Esophagus (tissue), 2 donors: Measurements from ENCODE around the gene RER1. TPM values are rescaled to one million over a fixed set of nuclear protein-coding genes. Genes with fewer than 3 reads are reported as not detected.
A peak's percentile ranks its signal among the peaks of the same experiment; 100 is the strongest.

Experiments used
- H3K27ac ChIP-seq, 2 donors: one replicate each; pipeline ENCODE4 v1.5.1; 2013; ENCODE audit warnings: low read depth in 2 of 2, mild to moderate bottlenecking in 2 of 2, inconsistent platforms in 1 of 2, low read length in 1 of 2, moderate library complexity in 1 of 2
- H3K27me3 ChIP-seq, 2 donors: one replicate each; pipeline ENCODE4 v1.6.1; 2013; ENCODE audit warnings: low read length in 2 of 2, control low read depth in 1 of 2, mild to moderate bottlenecking in 1 of 2; ENCODE audit not compliant: insufficient read depth in 2 of 2, control insufficient read depth in 1 of 2
- H3K36me3 ChIP-seq, 2 donors: one replicate each; pipeline ENCODE4 v1.6.1; 2013; ENCODE audit warnings: low read length in 1 of 2; ENCODE audit not compliant: control insufficient read depth in 2 of 2, insufficient read depth in 2 of 2
- H3K4me1 ChIP-seq, 2 donors: one replicate each; pipeline ENCODE4 v1.6.1; 2013; ENCODE audit warnings: low read length in 1 of 2; ENCODE audit not compliant: control insufficient read depth in 2 of 2, insufficient read depth in 2 of 2
- H3K4me3 ChIP-seq, 2 donors: one replicate each; pipeline ENCODE4 v1.5.1; 2013; ENCODE audit warnings: low read length in 2 of 2, mild to moderate bottlenecking in 2 of 2, low read depth in 1 of 2, moderate library complexity in 1 of 2
- H3K9me3 ChIP-seq, 2 donors: one replicate each; pipeline ENCODE4 v1.6.1; 2013; ENCODE audit warnings: mild to moderate bottlenecking in 2 of 2, low read depth in 1 of 2, low read length in 1 of 2, moderate library complexity in 1 of 2; ENCODE audit not compliant: control insufficient read depth in 2 of 2, insufficient read depth in 1 of 2
- WGBS, 2 donors: extraction: QIAGEN DNeasy Blood & Tissue Kit; methylation state at CpG; one replicate each; pipeline ENCODE4 v1.1.7; 2013; 5-methylcytosine and 5-hydroxymethylcytosine counted together
- polyA plus RNA-seq, 2 donors: library from polyadenylated mRNA; stranded (reverse); fragments of 200-250 nt; gene quantifications; one replicate each; pipeline ENCODE4 v1.2.3, GENCODE V29; 2013
- donor health status: healthy with polysubstance abuse.
- donor health status: Bipolar disorder and iron deficiency.

RER1 gene
- polyA plus RNA-seq, 2 donors, result 85.8 to 116 TPM

- peaks cover 9 to 31% of the 10 kb centered on the region in 2 donors for H3K4me1 ChIP-seq
Measured at GRCh38 chr1:2391931-2392509, 379 bp downstream of the RER1 start.

GRCh38 chr1:2392686-2393085, 1.0 kb downstream of the RER1 start:
- Histone ChIP-seq H3K9me3 (no peaks in the 10 kb centered on the region), H3K27ac (peak overlapping the region in 1 of 2 donors; percentile 45), H3K4me3 (peak overlapping the region; percentile 73 to 81), H3K27me3 (no peaks in the 10 kb centered on the region), H3K4me1 (peaks cover 9 to 31% of the 10 kb centered on the region in 2 donors), H3K36me3 (peaks cover 5 to 27% of the 10 kb centered on the region in 2 donors)
- 40 to 48% methylated on average over 16 of the region's 16 CpGs for WGBS, 2 donors

More at GRCh38 chr1:2391931-2392509, 379 bp downstream of the RER1 start:
- no peaks in the 10 kb centered on the region for H3K9me3 ChIP-seq
- peaks cover 5 to 23% of the 10 kb centered on the region in 2 donors for H3K36me3 ChIP-seq
- H3K27me3 ChIP-seq, result no peaks in the 10 kb centered on the region
- H3K4me3 ChIP-seq, result peak overlapping the region; percentile 73 to 81
- WGBS, 2 donors, result 1 to 2% methylated on average over 52 to 62 of the region's 62 CpGs
- peak overlapping the region; percentile 87 for H3K27ac ChIP-seq

- peak overlapping the region in 1 of 2 donors; percentile 47 for H3K27ac ChIP-seq
- peak overlapping the region in 1 of 2 donors; percentile 2 for H3K4me3 ChIP-seq
- H3K36me3 ChIP-seq, result peaks cover 5 to 27% of the 10 kb centered on the region in 2 donors
- no peaks in the 10 kb centered on the region for H3K27me3 ChIP-seq
- H3K9me3 ChIP-seq, result no peaks in the 10 kb centered on the region
- peaks cover 9 to 31% of the 10 kb centered on the region in 2 donors for H3K4me1 ChIP-seq
- 55 to 64% methylated on average over 8 to 9 of the region's 9 CpGs for WGBS, 2 donors
Measured at GRCh38 chr1:2393471-2393877, 1.8 kb downstream of the RER1 start.

- H3K27ac ChIP-seq, result peak overlapping the region in 1 of 2 donors; percentile 30
- no peaks in the 10 kb centered on the region for H3K9me3 ChIP-seq
- no peaks in the 10 kb centered on the region for H3K27me3 ChIP-seq
- H3K36me3 ChIP-seq, result peaks cover 5 to 28% of the 10 kb centered on the region in 2 donors
- peaks cover 9 to 31% of the 10 kb centered on the region in 2 donors for H3K4me1 ChIP-seq
- WGBS, 2 donors, result 89 to 92% methylated on average over 7 of the region's 7 CpGs
- no peak overlapping the region for H3K4me3 ChIP-seq
Measured at GRCh38 chr1:2394220-2394619, 2.6 kb downstream of the RER1 start.

- H3K36me3 ChIP-seq, result peaks cover 5 to 33% of the 10 kb centered on the region in 2 donors
- H3K27ac ChIP-seq, result peak overlapping the region in 1 of 2 donors; percentile 62
- peaks cover 9 to 32% of the 10 kb centered on the region in 2 donors for H3K4me1 ChIP-seq
- WGBS, 2 donors, result 73 to 79% methylated on average over 11 of the region's 11 CpGs
- no peaks in the 10 kb centered on the region for H3K9me3 ChIP-seq
- no peaks in the 10 kb centered on the region for H3K27me3 ChIP-seq
- H3K4me3 ChIP-seq, result no peak overlapping the region
Measured at GRCh38 chr1:2394761-2395160, 3.1 kb downstream of the RER1 start.

GRCh38 chr1:2395245-2395644, 3.6 kb downstream of the RER1 start:
- peaks cover 5 to 38% of the 10 kb centered on the region in 2 donors for H3K36me3 ChIP-seq
- 82 to 90% methylated on average over 10 of the region's 10 CpGs for WGBS, 2 donors
- H3K4me3 ChIP-seq, result no peak overlapping the region
- H3K27ac ChIP-seq, result peak overlapping the region in 1 of 2 donors; percentile 62
- no peaks in the 10 kb centered on the region for H3K9me3 ChIP-seq
- peaks cover 9 to 27% of the 10 kb centered on the region in 2 donors for H3K4me1 ChIP-seq
- H3K27me3 ChIP-seq, result no peaks in the 10 kb centered on the region

GRCh38 chr1:2396059-2396458, 4.4 kb downstream of the RER1 start:
- Histone ChIP-seq H3K27ac (peak overlapping the region in 1 of 2 donors; percentile 88), H3K4me1 (peaks cover 9 to 27% of the 10 kb centered on the region in 2 donors), H3K36me3 (peaks cover 5 to 44% of the 10 kb centered on the region in 2 donors), H3K4me3 (no peak overlapping the region), H3K27me3 (no peaks in the 10 kb centered on the region), H3K9me3 (no peaks in the 10 kb centered on the region)
- 88 to 89% methylated on average over 17 of the region's 17 CpGs for WGBS, 2 donors

GRCh38 chr1:2396476-2396875, 4.8 kb downstream of the RER1 start:
- WGBS, 2 donors, result 87 to 90% methylated on average over 5 of the region's 5 CpGs
- Histone ChIP-seq H3K36me3 (peaks cover 5 to 45% of the 10 kb centered on the region in 2 donors), H3K27ac (peak overlapping the region; percentile 80 to 97), H3K9me3 (no peaks in the 10 kb centered on the region), H3K4me1 (peaks cover 9 to 27% of the 10 kb centered on the region in 2 donors), H3K27me3 (no peaks in the 10 kb centered on the region), H3K4me3 (no peak overlapping the region)

GRCh38 chr1:2397007-2397679, 5.5 kb downstream of the RER1 start:
- Histone ChIP-seq H3K27me3 (no peaks in the 10 kb centered on the region), H3K4me3 (no peak overlapping the region), H3K9me3 (no peaks in the 10 kb centered on the region), H3K4me1 (peaks cover 9 to 27% of the 10 kb centered on the region in 2 donors), H3K36me3 (peaks cover 11 to 51% of the 10 kb centered on the region in 2 donors), H3K27ac (peak overlapping the region; percentile 76 to 96)
- 76 to 77% methylated on average over 19 of the region's 19 CpGs for WGBS, 2 donors
